Left kidney (tissue), 8 donors: ENCODE data around the gene SEMA4F. TPM values are rescaled to one million over a fixed set of nuclear protein-coding genes. Genes with fewer than 3 reads are reported as not detected.
A peak's percentile ranks its signal among the peaks of the same experiment; 100 is the strongest.
"Not testable (repeated sequence)": the region's sequence is repeated elsewhere in the genome, so short reads cannot be mapped to it uniquely, and the experiment has no call there.

Experiments
- DNase-seq: peaks from one replicate; pipeline ENCODE4 v3.0.0-alpha.2; 2013
- long read RNA-seq, 8 donors: transcript quantifications; one replicate each; lab custom pipeline, GENCODE V29; 2026
- polyA plus RNA-seq: library from polyadenylated mRNA; unstranded; fragments of 120-200 nt; gene quantifications from one replicate; pipeline ENCODE4 v1.2.1, GENCODE V29; 2013; ENCODE audit not compliant: insufficient read length

Gene SEMA4F, protein sequence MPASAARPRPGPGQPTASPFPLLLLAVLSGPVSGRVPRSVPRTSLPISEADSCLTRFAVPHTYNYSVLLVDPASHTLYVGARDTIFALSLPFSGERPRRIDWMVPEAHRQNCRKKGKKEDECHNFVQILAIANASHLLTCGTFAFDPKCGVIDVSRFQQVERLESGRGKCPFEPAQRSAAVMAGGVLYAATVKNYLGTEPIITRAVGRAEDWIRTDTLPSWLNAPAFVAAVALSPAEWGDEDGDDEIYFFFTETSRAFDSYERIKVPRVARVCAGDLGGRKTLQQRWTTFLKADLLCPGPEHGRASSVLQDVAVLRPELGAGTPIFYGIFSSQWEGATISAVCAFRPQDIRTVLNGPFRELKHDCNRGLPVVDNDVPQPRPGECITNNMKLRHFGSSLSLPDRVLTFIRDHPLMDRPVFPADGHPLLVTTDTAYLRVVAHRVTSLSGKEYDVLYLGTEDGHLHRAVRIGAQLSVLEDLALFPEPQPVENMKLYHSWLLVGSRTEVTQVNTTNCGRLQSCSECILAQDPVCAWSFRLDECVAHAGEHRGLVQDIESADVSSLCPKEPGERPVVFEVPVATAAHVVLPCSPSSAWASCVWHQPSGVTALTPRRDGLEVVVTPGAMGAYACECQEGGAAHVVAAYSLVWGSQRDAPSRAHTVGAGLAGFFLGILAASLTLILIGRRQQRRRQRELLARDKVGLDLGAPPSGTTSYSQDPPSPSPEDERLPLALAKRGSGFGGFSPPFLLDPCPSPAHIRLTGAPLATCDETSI
- 6.3 TPM for polyA plus RNA-seq
- long read RNA-seq, donor 1, full-length matches to known transcripts = 2 of 2 reads
- long read RNA-seq, donor 1, partial matches to known transcripts = 0 of 2 reads
- long read RNA-seq, donor 1, other reads (novel, unspliced or antisense) = 0 of 2 reads
- long read RNA-seq, donor 2, full-length matches to known transcripts = 1 of 1 reads
- long read RNA-seq, donor 2, partial matches to known transcripts = 0 of 1 reads
- long read RNA-seq, donor 2, other reads (novel, unspliced or antisense) = 0 of 1 reads
- long read RNA-seq, donor 3, full-length matches to known transcripts = 1 of 1 reads
- long read RNA-seq, donor 3, partial matches to known transcripts = 0 of 1 reads
- long read RNA-seq, donor 3, other reads (novel, unspliced or antisense) = 0 of 1 reads
- long read RNA-seq, donor 4 = 0 reads
- long read RNA-seq, donor 5, full-length matches to known transcripts = 3 of 3 reads
- long read RNA-seq, donor 5, partial matches to known transcripts = 0 of 3 reads
- long read RNA-seq, donor 5, other reads (novel, unspliced or antisense) = 0 of 3 reads
- long read RNA-seq, donor 6, partial matches to known transcripts = 0 of 1 reads
- long read RNA-seq, donor 6, other reads (novel, unspliced or antisense) = 0 of 1 reads
- long read RNA-seq, donor 7 = 0 reads
- long read RNA-seq, donor 8 = 0 reads

DNA sequence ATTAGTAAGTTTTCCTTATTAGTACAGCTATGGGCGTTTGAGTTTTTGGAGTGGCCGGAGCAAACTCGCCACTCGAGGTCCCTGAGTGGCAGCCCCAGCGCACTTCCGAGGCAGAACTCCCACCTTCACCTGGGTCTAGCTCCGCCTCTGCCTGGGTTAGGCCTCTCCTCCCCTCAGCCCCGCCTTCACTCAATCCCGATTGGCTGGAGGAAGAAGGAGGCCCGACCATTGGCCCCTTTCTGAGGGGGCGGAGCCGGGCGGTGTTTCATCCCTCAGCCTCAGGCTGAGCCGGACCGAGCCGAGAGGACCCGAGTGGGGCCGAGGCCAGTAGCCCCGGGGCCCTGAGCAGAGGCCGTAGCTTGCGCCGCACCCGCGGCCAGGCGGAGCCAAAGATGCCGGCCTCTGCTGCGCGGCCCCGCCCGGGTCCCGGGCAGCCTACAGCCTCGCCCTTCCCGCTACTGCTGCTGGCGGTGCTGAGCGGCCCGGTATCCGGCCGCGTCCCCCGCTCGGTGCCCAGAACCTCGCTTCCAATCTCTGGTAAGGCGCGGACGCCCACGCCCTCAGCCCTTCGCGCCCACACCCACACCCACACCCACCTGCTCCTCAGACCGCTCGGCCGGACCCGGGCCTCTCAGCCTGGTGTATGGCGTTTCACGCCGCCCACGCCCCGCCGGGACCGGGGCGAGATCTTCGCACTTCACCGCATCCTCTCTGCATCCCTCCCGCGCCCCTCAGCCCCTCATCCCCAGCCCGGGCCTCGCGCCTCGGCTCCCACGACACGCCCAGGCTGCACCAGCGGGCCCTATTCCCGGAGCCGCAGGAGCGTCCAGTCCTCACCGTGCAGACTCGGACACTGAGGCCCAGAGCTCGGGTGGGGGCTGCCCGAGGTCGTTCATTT lies at the start of gene SEMA4F:
Gene SEMA4F, plus strand, starts transcription at position 263 of the 898 bp plus-strand sequence. Its CDS starts 130 bp downstream, at position 393.
- DNase-seq = peak; percentile 97

DNA sequence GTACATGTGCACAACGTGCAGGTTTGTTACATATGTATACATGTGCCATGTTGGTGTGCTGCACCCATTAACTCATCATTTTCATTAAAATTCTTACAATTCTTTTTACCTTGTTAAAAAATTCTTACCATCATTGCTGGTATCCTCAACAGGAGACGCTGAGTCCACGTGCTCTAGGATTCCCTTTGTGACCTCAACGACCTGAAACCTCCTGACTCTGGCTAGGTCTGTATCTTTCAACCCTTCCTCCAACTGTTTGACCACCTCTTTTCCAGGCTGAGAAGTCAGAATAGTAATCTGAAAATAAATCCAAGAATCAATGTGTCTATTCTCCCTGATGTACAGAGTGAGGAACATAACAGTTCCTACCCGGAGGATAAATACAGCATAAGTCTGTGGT lies 47.1 kb upstream of the SEMA4F start:
- no peak for DNase-seq

DNA sequence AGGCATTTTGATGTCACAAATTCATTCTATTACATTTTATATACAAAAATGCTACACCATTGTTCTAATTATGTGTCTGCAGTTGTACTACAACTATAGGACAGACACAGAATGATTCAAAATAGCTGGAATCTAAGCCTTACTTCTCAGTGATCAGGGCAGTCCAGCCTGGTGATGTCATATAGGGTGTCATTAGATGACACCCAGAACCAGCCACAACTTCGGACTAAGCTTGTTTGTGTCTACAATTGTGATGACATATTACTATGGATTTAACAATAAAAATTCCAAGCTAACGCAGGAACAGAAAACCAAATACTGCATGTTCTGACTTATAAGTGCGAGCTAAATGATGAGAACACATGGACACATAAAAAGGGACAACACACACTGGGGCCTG lies 36.9 kb upstream of the SEMA4F start:
- no peak for DNase-seq

DNA sequence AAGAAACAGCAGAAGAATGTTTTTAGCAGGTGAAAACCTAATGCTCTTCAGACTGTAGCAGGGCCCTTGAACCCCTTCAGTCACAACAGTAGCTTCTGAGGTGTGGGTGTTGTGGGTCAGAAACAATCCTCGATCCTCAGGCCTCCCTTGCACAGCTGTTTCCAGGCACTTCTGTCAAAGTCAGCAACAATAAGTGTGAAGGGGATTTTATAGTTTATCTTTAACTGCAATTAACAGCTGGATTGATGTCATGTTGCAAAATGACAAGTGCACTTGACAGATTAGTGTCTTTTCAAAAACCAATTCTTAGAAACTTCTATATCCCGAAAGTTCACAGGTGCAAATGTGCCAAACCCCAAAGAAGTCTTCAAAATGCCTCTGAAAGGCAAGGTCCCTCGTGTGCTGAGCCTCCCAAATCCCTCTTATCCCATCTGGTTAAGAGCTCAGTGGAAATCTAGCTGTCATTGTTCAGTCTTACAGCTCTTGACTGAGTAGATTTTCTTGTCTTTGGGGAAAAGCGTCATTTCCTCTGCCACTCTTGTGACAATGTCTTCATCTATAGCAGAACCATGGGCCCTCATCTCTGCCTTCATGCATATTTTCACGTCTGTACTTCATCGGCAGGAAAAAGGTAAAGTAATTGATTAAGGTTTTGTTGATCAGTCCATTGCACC lies 35.5 kb upstream of the SEMA4F start:
- DNase-seq = no peak

DNA sequence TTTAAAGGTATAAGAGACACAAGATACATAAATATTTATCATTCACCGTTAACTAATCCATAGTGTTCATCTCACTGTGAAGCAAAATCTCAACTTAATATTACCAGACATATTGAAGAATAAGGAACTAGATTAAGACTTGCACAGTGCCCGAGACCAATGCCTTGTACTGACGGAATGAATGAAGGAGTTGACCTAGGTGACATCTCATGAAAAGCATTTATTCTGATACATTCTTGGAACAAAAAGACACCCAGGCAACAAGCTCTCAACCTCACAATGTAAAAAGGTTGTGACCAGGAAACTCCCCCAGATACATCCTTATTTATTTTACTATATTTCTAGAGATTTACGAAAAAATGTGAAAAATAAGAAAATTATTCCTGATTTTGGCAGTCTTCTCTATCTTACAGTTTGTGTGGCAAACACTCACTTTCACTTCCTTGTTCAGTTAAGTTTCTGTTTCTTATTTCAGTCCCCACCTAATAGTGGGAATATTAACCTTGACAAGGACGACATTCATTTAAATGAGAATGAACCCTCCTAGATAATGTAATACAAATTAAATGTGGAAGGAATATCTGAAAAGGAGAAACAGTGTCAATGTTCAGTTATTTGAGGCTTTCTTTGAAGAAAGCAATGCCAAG lies 34.3 kb upstream of the SEMA4F start:
- DNase-seq = no peak

DNA sequence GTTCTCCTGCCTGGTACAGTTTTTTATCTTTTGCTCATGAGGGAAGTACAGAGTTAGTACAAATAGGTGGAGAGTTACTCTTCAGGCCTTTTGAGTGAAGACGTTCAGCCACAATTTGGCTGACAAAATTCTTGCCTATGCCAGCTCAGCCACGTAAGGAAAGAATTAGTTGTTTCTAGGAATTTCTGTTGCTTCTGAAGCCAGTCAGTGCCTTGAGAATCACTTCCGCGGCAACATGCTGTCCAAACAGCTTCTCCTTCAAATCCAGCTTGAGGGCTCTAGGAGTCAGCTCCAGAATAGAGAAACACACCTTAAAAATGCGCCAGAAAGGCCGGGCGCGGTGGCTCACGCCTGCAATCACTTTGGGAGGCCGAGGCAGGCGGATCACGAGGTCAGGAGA lies 33.4 kb upstream of the SEMA4F start:
- DNase-seq = no peak

DNA sequence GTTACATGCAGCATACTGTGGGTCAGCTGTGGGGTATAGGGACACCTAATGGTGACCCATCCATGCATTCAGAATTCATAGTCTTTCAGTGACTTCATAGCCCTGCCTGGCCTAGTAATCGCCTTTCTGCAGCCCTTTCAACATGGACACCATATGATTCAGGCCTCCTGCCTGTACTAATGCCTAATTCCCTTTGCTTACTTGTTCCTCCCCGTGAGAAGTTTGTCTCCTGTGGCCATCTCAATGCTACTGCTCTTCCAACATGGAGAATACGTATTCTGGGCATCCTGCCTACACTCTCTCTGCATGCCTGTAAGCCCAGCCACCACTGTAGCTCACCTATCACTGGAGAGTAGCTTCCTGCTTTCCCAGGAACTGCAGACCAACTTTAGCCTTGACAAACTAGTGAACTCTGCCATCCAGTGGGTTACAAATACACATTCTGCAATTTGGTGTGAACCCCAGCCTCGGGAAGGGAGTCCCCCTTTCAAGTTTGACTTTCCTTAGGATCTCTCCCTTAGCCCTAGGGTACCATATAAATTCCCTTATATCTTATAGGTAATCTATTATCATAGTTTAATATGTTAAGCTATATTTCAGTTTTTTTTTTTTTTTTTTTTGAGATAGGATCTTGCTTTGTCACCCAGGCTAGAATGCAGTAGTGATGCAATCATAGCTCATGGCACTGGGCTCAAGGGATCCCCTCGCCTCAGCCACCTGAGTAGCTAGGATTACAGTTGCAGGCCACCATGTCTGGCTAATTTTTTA lies 28.2 kb upstream of the SEMA4F start:
- no peak for DNase-seq

DNA sequence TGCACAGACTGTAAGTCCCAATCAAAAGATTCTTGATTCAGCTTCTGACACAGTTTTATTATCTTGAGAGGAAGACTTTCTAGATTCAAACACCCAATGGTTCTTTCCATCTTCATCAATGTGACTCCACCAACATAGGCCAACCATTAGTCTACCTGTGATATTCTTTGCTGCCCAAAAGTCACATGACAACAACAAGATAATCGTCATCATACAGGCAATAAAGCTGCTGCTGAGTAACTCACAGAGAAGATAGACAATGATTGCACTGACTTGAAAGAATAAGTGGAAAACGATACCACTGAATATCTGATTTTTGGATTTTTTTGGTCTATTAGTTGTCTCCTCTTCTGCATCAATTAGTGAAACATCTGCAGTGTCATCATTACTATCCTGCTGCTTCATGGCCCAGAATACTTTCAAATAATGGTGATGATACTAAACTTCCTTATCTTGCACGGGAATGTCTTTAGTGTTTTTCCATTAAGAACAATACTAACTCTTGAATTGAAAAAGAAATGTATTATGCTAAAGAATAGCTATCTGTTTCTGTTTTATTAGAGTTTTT lies 25.4 kb upstream of the SEMA4F start:
- no peak for DNase-seq

DNA sequence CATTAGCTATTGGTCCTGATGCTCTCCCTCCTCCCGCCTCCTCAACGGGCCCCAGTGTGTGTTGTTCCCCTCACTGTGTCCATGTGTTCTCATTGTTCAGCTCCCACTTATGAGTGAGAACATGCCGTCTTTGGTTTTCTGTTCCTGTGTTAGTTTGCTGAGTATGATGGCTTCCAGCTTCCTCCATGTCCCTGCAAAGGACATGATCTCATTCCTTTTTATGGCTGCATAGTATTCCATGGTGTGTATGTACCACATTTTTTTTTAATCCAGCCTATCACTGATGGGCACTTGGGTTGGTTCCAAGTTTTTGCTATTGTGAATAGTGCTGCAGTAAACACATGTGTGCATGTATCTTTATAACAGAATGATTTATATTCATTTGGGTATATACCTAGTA lies 23.6 kb upstream of the SEMA4F start:
- DNase-seq = not testable (repeated sequence)

DNA sequence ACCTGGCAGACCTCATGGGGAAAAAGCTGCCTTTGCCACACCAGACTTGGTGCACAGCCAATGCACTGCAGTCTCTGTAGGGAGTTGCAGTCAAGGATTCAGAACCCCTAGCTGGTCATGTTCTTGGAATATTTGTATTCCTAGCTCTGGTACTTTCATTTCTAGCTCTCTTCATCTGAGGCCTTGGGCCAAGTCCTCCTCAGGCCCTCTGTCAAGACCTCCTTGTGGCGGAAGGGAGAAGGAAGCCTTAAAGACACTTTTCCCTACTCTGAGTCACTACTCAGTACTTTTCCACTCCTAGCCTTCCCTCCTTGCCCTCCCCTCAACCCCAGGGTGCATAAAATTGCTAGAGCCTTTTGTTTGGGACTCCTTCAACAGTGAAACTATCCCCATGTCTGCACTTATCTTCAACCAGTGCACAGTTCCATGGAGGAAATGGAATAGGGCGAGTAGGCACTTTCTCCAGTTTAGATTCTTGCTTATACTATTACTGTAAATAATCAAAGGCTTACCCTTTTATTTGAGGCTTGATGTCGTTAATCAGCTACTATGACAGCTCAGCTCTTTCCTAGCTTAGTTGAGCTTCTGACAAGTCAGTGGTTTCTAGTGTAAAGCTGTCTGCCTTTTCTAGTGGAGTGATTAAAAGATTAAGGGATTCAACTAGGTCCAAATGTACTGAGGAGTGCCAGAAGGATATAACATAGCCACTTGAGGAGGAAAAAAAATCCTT lies 21.7 kb upstream of the SEMA4F start:
- DNase-seq = no peak

DNA sequence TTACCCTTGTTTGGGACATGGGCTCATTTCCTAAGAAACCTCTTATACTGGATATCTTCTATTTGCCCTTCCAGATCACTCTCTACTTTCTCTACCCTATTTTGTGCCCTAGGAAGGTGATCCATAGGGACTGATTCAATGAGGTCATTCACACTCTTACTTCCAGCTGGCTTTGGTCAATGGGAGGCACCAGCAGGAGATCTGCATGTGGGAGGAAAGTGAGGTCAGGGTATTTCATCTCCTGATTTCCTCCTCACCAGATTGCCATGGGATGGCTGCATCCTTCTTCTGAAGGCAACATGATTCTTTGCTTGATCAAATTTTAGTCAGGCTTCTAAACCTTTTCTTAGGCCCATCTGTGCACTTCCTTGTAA lies 21.1 kb upstream of the SEMA4F start:
- no peak for DNase-seq

DNA sequence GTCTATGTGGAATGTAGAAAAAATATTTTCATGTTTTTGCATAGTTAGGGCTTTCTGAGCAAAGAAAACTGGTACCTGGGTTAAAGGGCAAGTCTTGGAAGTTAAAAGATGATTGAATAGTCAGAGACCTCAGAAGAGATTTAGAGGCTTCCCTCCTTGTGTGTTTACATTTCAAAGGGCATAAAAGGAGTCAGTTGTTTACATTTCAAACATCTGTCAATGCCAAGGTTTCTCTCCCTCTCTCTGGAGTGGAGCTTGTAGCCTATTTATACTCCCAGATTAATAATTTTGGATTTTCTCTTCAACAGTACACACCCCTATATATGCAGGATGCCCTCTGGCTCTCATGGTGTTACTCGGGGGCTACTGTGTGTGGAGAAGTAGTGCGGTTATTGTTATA lies 14.5 kb upstream of the SEMA4F start:
- DNase-seq = no peak

DNA sequence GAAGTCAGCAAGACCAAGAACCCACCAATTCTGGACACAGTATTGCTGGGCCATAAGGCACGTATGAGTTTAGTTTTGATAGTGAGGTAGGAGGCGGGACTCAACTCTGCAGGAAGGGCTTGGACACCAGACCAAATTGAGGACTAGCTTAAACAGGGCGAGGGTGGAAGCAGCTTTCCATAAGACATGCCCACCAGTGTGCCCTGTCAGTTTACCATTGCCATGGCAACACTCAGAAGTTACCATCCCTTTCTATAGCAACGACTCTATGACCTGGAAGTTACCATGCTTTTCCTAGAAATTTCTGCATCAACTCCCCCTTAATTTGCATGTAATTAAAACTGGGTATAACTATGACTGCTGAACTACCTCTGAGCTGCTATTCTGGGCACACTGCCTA lies 8.7 kb upstream of the SEMA4F start:
- no peak for DNase-seq

DNA sequence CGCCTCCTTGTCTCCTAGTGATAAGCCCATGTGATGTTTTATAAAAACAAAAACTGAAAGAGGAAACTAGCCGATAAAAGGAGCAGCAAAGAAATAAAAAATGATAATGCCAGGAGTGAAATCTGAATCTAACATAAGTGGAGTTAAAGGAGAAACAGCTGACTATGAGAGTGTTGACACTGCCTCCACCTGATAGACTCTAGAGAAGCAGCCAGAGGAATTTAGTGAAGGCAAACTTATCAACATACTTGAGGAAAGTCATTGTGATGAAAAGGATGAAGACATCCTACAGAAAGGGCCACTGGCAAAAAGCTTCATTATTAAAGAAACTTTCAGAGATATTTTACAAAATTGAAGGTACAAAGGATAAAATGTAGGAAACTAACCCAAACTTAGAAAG lies 7.8 kb upstream of the SEMA4F start:
- no peak for DNase-seq

DNA sequence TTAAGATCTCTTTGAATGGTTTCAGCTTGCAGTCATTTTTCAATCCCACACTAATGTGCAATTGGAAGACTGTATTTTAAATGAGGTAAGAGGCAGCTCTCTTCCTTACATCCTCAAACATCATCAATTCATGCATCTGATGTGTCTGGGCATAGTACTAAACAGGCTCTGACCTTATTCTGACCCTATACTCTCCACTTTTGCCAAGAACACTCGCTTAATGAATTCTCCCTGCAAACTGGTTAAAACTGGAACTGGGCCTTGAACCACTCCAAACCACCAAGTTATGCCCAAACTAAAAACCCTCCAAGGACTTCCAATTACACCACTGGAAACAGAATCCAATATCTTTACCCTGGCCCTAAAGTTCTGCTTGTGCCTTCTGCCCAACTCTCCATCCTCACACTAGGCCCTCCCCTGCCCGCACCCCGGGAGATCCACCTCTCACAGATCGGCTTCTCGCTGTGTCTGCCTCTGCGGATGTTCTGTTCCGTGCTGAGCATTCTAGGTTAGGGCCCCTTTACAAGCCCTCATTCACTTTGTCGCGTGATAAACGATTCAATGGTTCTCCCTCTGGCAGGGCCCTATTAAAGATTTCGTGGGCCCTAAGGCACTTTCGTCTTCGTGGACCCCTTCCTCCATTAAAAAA lies 7.1 kb upstream of the SEMA4F start:
- DNase-seq = no peak

DNA sequence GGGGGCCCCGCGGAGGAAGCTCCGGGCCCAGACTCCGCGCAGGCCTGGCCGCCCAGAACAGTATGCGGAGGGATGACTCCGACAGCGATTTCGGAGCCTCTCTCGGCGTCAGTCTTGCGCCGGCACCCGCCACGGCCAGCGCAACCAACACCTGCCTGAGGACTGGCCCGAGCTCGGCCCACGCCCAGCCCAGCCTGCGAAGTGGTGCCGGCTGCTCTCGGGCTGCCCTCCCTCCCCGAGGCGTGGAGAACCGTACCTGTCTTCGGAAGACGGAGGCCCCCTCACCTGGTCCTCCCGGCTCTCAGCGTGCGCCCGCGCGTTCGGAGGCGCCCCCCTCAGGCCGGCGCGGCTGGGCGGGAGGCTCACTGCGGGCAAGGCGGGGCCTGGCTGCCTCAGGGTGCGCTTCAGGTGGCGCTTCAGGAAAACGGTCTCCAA lies 6.0 kb upstream of the SEMA4F start, which contains the start of gene M1AP:
Gene M1AP, minus strand, starts transcription at position 322 of the 435 bp plus-strand sequence. CDS start 8,055 bp downstream, outside the sequence.
- DNase-seq = no peak

DNA sequence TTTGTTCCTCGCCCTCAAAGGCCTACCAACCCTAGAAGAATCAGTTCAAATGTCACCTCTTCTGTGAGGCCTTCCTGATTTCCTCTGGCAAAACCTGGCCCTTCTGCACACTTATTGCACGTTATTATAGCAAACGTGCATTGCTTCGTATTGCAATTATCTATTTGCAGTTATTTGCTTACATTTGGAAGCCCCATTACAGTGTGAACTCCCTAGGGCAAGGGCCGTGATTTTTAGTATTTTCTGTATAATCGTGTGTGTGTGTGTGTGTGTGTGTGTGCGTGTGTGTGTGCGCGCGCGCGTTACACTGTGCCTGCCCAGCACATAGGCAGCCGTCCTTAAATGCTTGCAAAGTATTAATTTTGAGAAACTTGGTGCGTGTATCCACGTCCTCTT lies 460 bp upstream of the SEMA4F start:
- DNase-seq = no peak
